Endothelial cell of hepatic sinusoid (primary cell): ENCODE data around the gene TACC2.

Experiments used
- in situ Hi-C: cut with HindIII; loops from 2 replicates; pipeline ENCODE4 v1.10.0; 2017; ENCODE audit warnings: low sequenced_read_pairs

Gene TACC2

DNA sequence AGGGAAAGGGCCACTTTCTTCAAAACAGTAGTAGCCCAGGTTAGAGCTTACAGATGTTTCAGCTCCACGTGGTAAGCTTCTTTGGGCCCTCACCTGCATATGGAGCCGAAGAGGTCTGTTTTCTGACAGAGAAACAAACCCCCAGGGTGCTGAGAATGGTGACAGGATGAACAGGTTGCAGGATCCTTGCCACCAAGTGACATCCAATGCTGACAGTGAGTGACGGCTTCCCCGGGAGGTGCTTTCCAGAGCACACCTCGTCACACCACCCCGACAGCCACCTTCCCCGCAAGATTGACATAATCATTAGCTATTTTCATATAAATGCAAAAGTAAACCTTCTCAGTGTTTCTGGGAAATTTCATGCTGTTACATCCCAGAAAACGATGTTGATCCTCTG, 172.8 kb downstream of the TACC2 start:
- in situ Hi-C loops, result no loop called here

GRCh38 chr10:122162671-122163173, 173.8 kb downstream of the TACC2 start:
- in situ Hi-C loops, result no loop called here

- in situ Hi-C loops, result no loop called here
These were observed 174.4 kb downstream of the TACC2 start for GRCh38 chr10:122163174-122164022.

GRCh38 chr10:122164023-122164601, 175.1 kb downstream of the TACC2 start:
- in situ Hi-C loops, result no loop called here

DNA sequence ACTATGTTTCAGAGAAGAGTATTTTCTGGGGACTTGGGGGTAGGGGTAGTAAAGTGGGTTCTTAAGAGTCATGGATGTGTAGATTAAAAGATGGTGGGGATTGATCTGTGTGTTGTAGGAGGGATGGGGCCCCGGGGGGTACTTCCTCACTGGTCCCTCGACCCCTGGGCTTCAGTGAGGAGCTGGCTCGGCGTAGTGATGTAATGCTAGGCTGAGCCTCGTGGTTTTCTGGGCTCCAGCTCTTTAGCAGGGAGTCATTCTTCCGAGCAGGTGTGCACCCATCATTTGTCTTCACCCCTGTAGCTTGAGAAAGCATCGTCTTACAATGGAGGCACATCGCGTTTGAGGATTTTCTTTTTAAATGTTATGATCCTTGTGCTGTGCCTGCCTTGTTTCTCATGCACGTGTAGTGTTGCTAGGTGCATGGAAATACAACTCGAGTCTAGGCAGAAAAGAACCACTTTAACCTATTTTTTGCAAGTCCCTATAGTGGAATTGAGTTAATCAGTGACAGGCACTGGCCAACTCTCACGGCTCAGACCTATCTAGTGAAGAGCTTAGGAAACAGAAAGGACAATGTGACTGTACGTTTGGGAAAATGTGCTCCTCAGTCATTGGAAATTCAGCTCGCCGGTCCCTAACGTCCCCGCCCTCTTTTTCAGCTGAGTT, 176.0 kb downstream of the TACC2 start:
- in situ Hi-C loops, result no loop called here

- in situ Hi-C loops, result no loop called here
These were observed 176.7 kb downstream of the TACC2 start for GRCh38 chr10:122165484-122166276.

DNA sequence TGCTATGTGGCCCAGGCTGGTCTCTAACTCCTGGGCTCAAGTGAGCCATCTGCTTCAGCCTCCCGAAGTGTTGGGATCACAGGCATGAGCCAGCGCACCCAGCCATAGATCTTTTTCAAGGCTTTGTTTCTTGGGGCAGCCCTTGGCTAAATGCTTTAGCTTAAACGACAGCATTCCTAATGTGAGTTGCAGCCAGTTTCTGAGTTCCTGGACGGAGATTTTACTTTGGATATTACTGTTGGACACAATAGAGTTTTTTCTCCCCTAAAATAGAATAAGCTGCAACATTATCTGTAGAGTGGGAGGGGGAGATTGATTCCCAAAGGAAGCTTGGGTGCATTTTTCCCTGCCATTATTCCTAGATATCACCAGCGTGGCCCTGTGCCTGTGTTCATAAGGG, 179.1 kb downstream of the TACC2 start:
- in situ Hi-C loops, result no loop called here

- in situ Hi-C loops, result no loop called here
These were observed 179.8 kb downstream of the TACC2 start for GRCh38 chr10:122168598-122169394.

DNA sequence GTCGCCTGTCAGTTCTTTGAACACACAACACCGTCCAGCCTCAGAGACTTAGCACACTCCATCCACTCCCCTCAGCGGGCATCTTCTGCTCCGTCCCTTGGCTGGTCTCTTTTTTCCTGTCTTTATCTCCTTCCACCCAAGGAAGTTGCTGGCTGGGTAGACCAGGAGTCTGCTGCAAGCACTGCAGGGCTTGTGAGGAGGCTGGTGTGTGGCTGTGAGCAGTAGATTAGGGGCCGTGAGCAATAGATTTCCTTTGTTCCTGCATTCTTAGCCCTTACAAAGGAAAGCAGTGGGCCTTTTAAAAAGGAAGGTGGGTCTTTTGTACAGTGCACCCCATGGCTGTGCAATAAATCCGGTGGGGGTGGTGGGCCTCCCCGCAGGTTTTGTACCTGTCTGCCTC, 181.8 kb downstream of the TACC2 start:
- in situ Hi-C loops, result no loop called here

GRCh38 chr10:122171302-122172075, 182.5 kb downstream of the TACC2 start:
- in situ Hi-C loops, result no loop called here

- in situ Hi-C loops, result no loop called here
These were observed 183.5 kb downstream of the TACC2 start for GRCh38 chr10:122172361-122173008.

GRCh38 chr10:122173337-122173736, 184.4 kb downstream of the TACC2 start:
- in situ Hi-C loops, result no loop called here

GRCh38 chr10:122173766-122174435, 184.9 kb downstream of the TACC2 start:
- in situ Hi-C loops, result no loop called here

DNA sequence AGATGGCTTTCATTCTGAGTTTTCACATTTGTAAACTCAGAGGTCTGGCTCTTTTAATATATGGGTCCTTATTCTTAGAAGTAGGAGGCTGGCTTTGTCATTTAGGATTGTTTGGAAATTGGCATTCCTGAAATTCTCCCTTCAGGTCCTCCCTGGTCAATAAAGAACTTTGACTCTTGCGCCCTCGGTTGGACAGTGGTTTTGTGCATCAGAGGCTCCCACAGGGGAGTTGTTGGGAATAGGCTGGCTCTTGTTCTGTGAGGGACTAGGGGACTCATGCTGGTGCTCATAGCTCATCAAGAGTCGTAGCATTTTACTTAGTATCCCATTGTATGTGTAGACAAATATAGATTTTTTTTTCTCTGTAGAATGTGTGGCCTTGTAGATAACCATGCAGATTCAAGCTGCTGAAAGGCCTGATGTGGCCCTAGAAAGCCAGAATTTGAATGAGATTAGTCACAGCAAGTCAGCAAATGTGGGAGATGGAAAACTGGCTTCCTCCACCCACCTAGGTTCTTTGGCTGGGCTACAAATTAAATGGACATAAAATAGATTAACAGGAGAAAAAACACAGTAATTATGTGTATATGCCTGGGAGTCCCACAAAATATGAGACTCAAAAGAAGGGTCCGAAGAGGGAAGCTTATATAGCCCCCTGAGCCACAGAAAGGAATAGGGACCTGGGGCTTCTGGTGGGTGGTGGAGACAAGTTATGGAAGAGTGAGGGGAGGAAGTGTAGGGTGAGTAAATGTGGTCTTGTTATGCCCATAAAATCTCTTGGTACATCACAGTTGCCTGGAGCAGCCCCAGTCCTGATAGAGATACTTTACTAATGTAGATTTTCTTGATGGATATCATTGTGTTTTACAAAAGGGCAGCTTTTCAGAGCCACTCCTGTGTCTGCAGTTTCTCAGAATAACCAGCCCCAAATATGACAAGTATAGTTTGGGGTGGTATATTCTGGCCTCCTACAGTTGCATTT, 187.6 kb downstream of the TACC2 start:
- in situ Hi-C loops, result no loop called here

DNA sequence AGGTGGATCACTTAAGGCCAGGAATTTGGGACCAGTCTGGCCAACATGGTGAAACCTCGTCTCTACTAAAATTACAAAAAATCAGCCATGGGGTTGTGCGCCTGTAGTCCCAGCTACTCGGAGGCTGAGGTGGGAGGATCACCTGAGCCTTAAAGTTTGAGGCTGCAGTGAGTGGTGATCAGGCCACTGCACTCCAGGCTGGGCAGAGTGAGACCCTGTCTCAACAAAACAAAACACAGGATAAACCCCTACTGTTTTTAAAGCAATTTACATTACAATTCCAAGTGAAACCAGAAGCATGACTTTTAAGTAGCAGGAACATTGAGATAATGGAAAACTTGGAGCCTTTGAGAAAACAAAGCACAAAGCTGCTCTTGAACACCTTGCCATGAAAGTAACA, 189.7 kb downstream of the TACC2 start:
- in situ Hi-C loops, result no loop called here

DNA sequence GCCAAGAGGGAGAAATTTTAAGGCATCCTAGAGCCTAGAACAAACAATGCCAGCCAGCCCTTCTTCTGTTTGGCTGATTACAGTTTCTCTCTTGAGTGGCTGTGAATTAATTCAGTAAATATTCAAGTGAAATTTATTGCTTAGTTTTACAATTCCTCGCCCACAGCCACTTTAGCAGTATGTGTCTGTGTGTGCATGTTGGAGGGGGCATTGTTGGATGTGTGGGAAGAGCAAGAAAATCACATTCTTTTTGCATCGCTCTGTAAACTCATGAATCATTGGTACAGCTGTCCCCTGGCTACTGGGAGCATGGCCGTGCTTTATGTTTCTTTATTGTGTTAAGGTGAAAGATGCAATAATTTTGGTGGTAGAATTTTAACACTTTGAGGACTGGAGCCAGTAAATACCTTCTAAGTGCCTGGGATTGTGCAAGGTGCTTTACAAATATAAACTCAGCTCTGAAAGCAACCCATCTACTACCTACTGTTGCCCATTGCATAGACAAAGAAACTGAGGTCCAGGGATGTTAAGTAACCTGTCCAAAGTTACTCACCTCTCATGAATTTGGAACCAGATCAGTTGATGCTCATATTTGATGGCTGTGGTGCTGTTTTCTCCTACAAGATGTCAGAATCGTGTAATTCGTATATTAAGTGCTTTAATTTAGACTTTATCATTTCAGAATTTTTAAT, 192.2 kb downstream of the TACC2 start:
- in situ Hi-C loops, result no loop called here

DNA sequence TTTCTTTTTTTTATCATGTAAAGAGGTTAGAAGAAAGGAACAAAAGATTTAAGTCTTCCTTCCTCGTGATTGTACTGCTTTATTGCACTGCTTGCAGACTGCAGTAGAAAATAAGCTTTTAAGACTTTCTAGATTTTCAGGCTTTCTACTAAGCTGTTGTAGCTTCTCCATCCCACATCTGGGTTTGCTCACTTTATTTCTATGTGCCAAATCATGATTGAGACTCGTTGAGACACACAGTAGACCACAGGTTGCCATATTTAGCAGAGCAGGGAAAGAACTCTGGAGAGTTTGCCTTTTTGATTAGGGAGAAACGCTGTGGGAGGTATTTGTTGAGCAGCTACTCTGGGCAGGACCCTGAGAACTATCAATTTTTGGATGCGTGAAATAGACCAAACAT, 192.9 kb downstream of the TACC2 start:
- in situ Hi-C loops, result no loop called here
